ENCODE results near the gene PGM5.

GRCh38 chr9:68498816-68499215, 142.4 kb downstream of the PGM5 start:
- TF ChIP-seq CTCF (IDR thresholded peaks at IDR 0.05), result no peak
- no peak for TF ChIP-seq POLR2A (IDR thresholded peaks at IDR 0.05)
